Colonic mucosa (tissue), 4 donors: ENCODE data around the gene SCAMP4. TPM values are rescaled to one million over a fixed set of nuclear protein-coding genes. Genes with fewer than 3 reads are reported as not detected.
"Not testable (repeated sequence)": the region's sequence is repeated elsewhere in the genome, so short reads cannot be mapped to it uniquely, and the experiment has no call there.

Experiments
- DNase-seq: peaks from one replicate; pipeline ENCODE4 v3.0.0-alpha.2; 2020
- H3K27ac ChIP-seq: fragments of 200-600 bp; one replicate; pipeline ENCODE4 v1.8.0; 2021
- H3K27me3 ChIP-seq: fragments of 200-600 bp; one replicate; pipeline ENCODE4 v1.8.0; 2021
- H3K36me3 ChIP-seq: fragments of 200-600 bp; one replicate; pipeline ENCODE4 v1.8.0; 2021
- H3K4me1 ChIP-seq: fragments of 200-600 bp; one replicate; pipeline ENCODE4 v1.8.0; 2021; ENCODE audit warnings: mild to moderate bottlenecking
- H3K4me3 ChIP-seq: fragments of 200-600 bp; one replicate; pipeline ENCODE4 v1.8.0; 2021
- H3K9ac ChIP-seq, 2 donors: one replicate each; pipeline ENCODE4 v1.7.0; 2013; ENCODE audit warnings: control low read depth in 2 of 2, low read depth in 2 of 2, low read length in 2 of 2
- H3K9me3 ChIP-seq: fragments of 200-600 bp; one replicate; pipeline ENCODE4 v1.8.0; 2021
- intact Hi-C: fragments of 100-400 bp; cut with DNase I; formaldehyde crosslinking; loops from one replicate; pipeline ENCODE4 v1.14.1; 2022
- total RNA-seq, 2 donors: library from RNA; stranded (reverse); fragmentation: NEBNext Ultra II Directional in 1 of 2; extraction: Animal tissue kit (Norgen Biotek cat#: 25700) in 1 of 2; gene quantifications; one replicate each; pipeline ENCODE4 v1.2.1, GENCODE V29; 2021
- TF ChIP-seq, protein P1 (sequence below): fragments of 200-600 bp; IDR thresholded peaks from one replicate; pipeline ENCODE4 v1.8.0; 2022; ENCODE audit warnings: antibody characterized with exemption, mild to moderate bottlenecking
- donor health status: healthy.
- donor health status: DM: no; HTN: no; CAD: no.
- donor health status: DM: no; HTN: no; CAD: no.

SCAMP4 gene
- total RNA-seq, 2 donors from 2014 or later = 57.4 to 91.8 TPM

- Histone ChIP-seq H3K9ac (peak overlapping the region; percentile 96), H3K9me3 (no peaks in the 10 kb centered on the region), H3K27ac (peak overlapping the region; percentile 92), H3K36me3 (no peaks in the 10 kb centered on the region), H3K4me1 (peaks cover 8% of the 10 kb centered on the region), H3K4me3 (peak overlapping the region; percentile 98), H3K27me3 (no peaks in the 10 kb centered on the region)
- intact Hi-C loops = no loop called here
- TF ChIP-seq, protein P1, sequence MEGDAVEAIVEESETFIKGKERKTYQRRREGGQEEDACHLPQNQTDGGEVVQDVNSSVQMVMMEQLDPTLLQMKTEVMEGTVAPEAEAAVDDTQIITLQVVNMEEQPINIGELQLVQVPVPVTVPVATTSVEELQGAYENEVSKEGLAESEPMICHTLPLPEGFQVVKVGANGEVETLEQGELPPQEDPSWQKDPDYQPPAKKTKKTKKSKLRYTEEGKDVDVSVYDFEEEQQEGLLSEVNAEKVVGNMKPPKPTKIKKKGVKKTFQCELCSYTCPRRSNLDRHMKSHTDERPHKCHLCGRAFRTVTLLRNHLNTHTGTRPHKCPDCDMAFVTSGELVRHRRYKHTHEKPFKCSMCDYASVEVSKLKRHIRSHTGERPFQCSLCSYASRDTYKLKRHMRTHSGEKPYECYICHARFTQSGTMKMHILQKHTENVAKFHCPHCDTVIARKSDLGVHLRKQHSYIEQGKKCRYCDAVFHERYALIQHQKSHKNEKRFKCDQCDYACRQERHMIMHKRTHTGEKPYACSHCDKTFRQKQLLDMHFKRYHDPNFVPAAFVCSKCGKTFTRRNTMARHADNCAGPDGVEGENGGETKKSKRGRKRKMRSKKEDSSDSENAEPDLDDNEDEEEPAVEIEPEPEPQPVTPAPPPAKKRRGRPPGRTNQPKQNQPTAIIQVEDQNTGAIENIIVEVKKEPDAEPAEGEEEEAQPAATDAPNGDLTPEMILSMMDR = no peak
- DNase-seq = peak; percentile 95
Observed at GRCh38 chr19:1875646-1876495, 29.3 kb upstream of the SCAMP4 start.

DNA sequence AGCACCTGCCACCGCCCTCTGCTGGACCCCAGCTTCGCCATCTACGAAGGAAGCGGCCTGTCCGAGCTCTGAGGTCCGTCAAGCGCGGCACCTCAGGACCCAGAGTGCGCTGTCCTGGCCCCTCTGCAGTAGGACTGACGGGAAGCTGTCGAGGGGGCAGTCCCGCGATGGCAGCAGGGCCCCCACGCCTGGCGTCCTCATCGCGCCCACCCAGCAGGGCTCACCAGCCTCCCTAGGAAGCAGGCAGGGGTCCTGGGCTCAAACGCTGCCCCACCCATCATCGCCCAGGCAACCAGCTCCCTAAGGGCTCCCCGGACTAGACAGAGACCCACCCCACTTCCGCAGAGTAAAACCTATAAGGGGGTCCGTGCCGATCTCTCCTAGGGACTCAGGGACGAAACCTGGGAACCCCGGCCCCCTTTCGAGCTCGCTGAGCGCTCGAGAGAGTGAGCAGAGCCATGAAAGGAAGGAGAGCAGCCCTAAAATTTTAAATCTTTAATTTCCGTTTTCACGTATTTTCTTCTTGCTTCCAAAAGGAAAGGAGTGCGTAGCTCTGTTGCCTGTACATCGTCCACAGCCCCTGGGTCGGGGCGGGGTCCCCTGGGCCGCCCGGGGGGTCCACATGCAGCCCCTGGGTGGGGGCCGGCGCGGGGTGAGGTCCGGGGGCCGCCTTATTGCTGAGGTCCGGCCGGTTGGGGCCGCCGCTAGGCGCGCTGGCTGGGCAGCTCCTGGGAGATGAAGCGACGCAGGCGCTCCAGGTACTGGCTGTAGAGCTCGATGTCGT, 28.5 kb upstream of the SCAMP4 start:
- DNase-seq, H3K36me3 ChIP-seq, H3K9me3 ChIP-seq, H3K4me1 ChIP-seq, H3K27me3 ChIP-seq, intact Hi-C loops: not testable (repeated sequence)
- peak overlapping the region; percentile 98 for H3K4me3 ChIP-seq
- peak overlapping the region; percentile 71 to 96 for H3K9ac ChIP-seq
- H3K27ac ChIP-seq = peak overlapping the region; percentile 92

GRCh38 chr19:1877280-1877660, 27.9 kb upstream of the SCAMP4 start:
- intact Hi-C loops, H3K27ac ChIP-seq, DNase-seq, H3K27me3 ChIP-seq, H3K9me3 ChIP-seq, H3K4me1 ChIP-seq, H3K36me3 ChIP-seq, H3K4me3 ChIP-seq, H3K9ac ChIP-seq: not testable (repeated sequence)

GRCh38 chr19:1878583-1878982, 26.6 kb upstream of the SCAMP4 start:
- peaks cover 14% of the 10 kb centered on the region for H3K4me1 ChIP-seq
- DNase-seq, H3K27me3 ChIP-seq, H3K36me3 ChIP-seq, H3K9ac ChIP-seq, intact Hi-C loops, H3K27ac ChIP-seq, H3K9me3 ChIP-seq, H3K4me3 ChIP-seq: not testable (repeated sequence)

- H3K27me3 ChIP-seq, H3K4me3 ChIP-seq, H3K9me3 ChIP-seq, intact Hi-C loops, DNase-seq, H3K9ac ChIP-seq, H3K27ac ChIP-seq, H3K36me3 ChIP-seq: not testable (repeated sequence)
- peaks cover 10% of the 10 kb centered on the region for H3K4me1 ChIP-seq
Observed at GRCh38 chr19:1879982-1880381, 25.2 kb upstream of the SCAMP4 start.

GRCh38 chr19:1880611-1881392, 24.4 kb upstream of the SCAMP4 start:
- H3K36me3 ChIP-seq = no peaks in the 10 kb centered on the region
- TF ChIP-seq, protein P1 = no peak
- no peaks in the 10 kb centered on the region for H3K27me3 ChIP-seq
- H3K9me3 ChIP-seq = no peaks in the 10 kb centered on the region
- H3K9ac ChIP-seq = peak overlapping the region in 1 of 2 donors; percentile 35
- intact Hi-C loops = no loop called here
- H3K4me3 ChIP-seq = no peak overlapping the region
- H3K4me1 ChIP-seq = peaks cover 10% of the 10 kb centered on the region
- DNase-seq = no peak
- no peak overlapping the region for H3K27ac ChIP-seq

- DNase-seq, H3K9me3 ChIP-seq, intact Hi-C loops, H3K4me3 ChIP-seq, H3K36me3 ChIP-seq, H3K27me3 ChIP-seq, H3K9ac ChIP-seq: not testable (repeated sequence)
- Histone ChIP-seq H3K27ac (peak overlapping the region; percentile 15), H3K4me1 (peaks cover 10% of the 10 kb centered on the region)
Observed at GRCh38 chr19:1881393-1882088, 23.7 kb upstream of the SCAMP4 start.
